Measurements from ENCODE around the gene WWOX. TPM values are rescaled to one million over a fixed set of nuclear protein-coding genes. Genes with fewer than 3 reads are reported as not detected.

Gene WWOX
- total RNA-seq, 6 donors from 2014 or later: 18.7 to 167 (median 31.0) TPM

DNA sequence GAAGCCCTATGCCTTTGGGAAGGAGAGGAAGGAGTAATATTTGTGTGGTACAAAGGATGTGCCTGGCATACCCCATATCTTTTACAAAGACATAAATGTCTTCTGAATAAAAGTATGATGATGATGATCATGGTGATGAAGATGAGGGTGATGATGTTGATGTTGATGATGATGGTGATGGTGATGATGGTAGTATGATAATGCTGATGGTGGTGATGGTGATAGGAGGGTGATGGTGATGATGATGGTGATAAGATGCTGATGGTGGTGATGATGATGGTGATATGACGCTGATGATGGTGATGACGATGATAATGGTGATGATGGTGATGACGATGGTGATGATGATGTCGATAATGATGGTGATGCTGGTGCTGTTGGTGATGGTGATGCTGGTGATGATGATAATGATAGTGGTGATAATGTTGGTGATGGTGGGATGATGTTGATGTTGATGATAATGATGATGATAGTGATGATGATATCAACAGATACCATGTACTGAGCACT is 684.2 kb downstream of the WWOX start:
- DNase-seq: no peak
- 72 to 85% methylated on average over 4 of the region's 4 CpGs for WGBS, 2 donors
- ATAC-seq (ENCODE audit: low FRiP score in 2 of 2): no peak
- no peaks in the 10 kb centered on the region for H3K36me3 ChIP-seq
- TF ChIP-seq POLR2AphosphoS5 (IDR thresholded peaks at IDR 0.05) (no peak), EP300 (IDR thresholded peaks at IDR 0.05) (no peak), CTCF (IDR thresholded peaks at IDR 0.05) (no peak), POLR2A (IDR thresholded peaks at IDR 0.05) (no peak)
- no peak overlapping the region for H3K27ac ChIP-seq
- H3K27me3 ChIP-seq: no peaks in the 10 kb centered on the region
- no peak overlapping the region for H3K4me3 ChIP-seq
- H3K4me1 ChIP-seq: no peaks in the 10 kb centered on the region
- no peaks in the 10 kb centered on the region for H3K9me3 ChIP-seq

- ATAC-seq (ENCODE audit: low FRiP score in 2 of 2): no peak
- H3K27me3 ChIP-seq: no peaks in the 10 kb centered on the region
- 80 to 91% methylated on average over 6 of the region's 6 CpGs for WGBS, 2 donors
Observed at GRCh38 chr16:78784771-78785170, 685.3 kb downstream of the WWOX start.

DNA sequence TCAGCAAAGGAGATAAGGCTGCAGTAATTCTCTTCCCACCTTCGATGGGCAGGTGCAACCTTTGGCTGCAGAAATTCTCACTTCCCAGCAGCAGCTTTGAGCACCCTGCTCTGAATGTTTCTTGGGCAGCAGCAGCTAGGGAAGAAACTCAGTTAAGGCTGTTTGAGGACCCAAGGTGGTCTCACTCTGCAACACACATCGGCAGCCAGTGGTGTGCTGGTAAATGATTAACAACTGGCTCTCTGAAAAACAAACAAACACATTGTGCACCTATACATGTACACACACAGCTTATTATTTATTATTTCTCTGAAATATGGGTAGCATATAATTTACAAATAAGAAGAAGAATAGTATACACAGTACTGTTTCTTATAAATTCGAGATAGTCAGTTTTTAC is 685.8 kb downstream of the WWOX start:
- H3K4me3 ChIP-seq: no peak overlapping the region
- WGBS, 2 donors: 81 to 83% methylated on average over 3 of the region's 3 CpGs
- TF ChIP-seq CTCF (IDR thresholded peaks at IDR 0.05) (no peak), POLR2A (IDR thresholded peaks at IDR 0.05) (no peak), EP300 (IDR thresholded peaks at IDR 0.05) (no peak), POLR2AphosphoS5 (IDR thresholded peaks at IDR 0.05) (no peak)
- no peaks in the 10 kb centered on the region for H3K36me3 ChIP-seq
- no peak for ATAC-seq (ENCODE audit: low FRiP score in 2 of 2)
- no peak for DNase-seq
- H3K27ac ChIP-seq: no peak overlapping the region
- no peaks in the 10 kb centered on the region for H3K9me3 ChIP-seq
- no peaks in the 10 kb centered on the region for H3K4me1 ChIP-seq
- no peaks in the 10 kb centered on the region for H3K27me3 ChIP-seq

More at GRCh38 chr16:78784771-78785170, 685.3 kb downstream of the WWOX start:
- Histone ChIP-seq H3K27ac (no peak overlapping the region), H3K9me3 (no peaks in the 10 kb centered on the region), H3K4me3 (no peak overlapping the region), H3K36me3 (no peaks in the 10 kb centered on the region), H3K4me1 (no peaks in the 10 kb centered on the region)
- TF ChIP-seq CTCF (IDR thresholded peaks at IDR 0.05) (no peak), EP300 (IDR thresholded peaks at IDR 0.05) (no peak), POLR2AphosphoS5 (IDR thresholded peaks at IDR 0.05) (no peak), POLR2A (IDR thresholded peaks at IDR 0.05) (no peak)
- DNase-seq: no peak

- ATAC-seq (ENCODE audit: low FRiP score in 2 of 2): no peak
- no peaks in the 10 kb centered on the region for H3K36me3 ChIP-seq
- 35 to 59% methylated on average over 2 to 3 of the region's 3 CpGs for WGBS, 2 donors
Observed at GRCh38 chr16:78786635-78787034, 687.2 kb downstream of the WWOX start.

More at GRCh38 chr16:78786635-78787034, 687.2 kb downstream of the WWOX start:
- H3K4me1 ChIP-seq: no peaks in the 10 kb centered on the region
- H3K27me3 ChIP-seq: no peaks in the 10 kb centered on the region
- no peaks in the 10 kb centered on the region for H3K9me3 ChIP-seq
- no peak overlapping the region for H3K27ac ChIP-seq
- DNase-seq: no peak
- H3K4me3 ChIP-seq: no peak overlapping the region
- no peak for TF ChIP-seq CTCF (IDR thresholded peaks at IDR 0.05)
- no peak for TF ChIP-seq EP300 (IDR thresholded peaks at IDR 0.05)
- TF ChIP-seq POLR2AphosphoS5 (IDR thresholded peaks at IDR 0.05): no peak
- TF ChIP-seq POLR2A (IDR thresholded peaks at IDR 0.05): no peak
